CD4-positive, alpha-beta T cell (primary cell): Measurements from ENCODE around the gene GOLT1A. TPM values are rescaled to one million over a fixed set of nuclear protein-coding genes. Genes with fewer than 3 reads are reported as not detected.

ENCODE experiments used
- ATAC-seq: fragments of 200-7000 bp; cut with Tn5 transposase; one replicate; pipeline ENCODE4 v1.10.0; 2022; ENCODE audit warnings: mild to moderate bottlenecking; ENCODE audit not compliant: poor library complexity
- CTCF ChIA-PET: fragments of 350-600 bp; sonication (Branson Sonifier 250); formaldehyde crosslinking; loops from one replicate; lab custom pipeline; 2021; ENCODE audit warnings: antibody characterized with exemption, inconsistent platforms; lab: Charles Lee
- POLR2A ChIA-PET: fragments of 350-600 bp; sonication (Branson Sonifier 250); formaldehyde crosslinking; loops from one replicate; lab custom pipeline; 2021; ENCODE audit warnings: antibody characterized with exemption, inconsistent platforms; lab: Charles Lee
- DNase-seq, 14 experiments: peaks; one replicate each; pipeline ENCODE4 v3.0.0-alpha.2; 2013 to 2020; ENCODE audit warnings: mixed read lengths in 2 of 14
- H3K27ac ChIP-seq, 2 donors: one replicate each; pipeline versions ENCODE4 v1.5.1 to v1.7.0; 2013; ENCODE audit warnings: low read length in 2 of 2, low read depth in 1 of 2, mild to moderate bottlenecking in 1 of 2
- H3K27me3 ChIP-seq, 2 experiments: 1 replicate in 1 of 2; 2 replicates in 1 of 2; pipeline versions ENCODE4 v1.6.1 to v1.7.0; 2013; ENCODE audit warnings: low read length in 2 of 2, control low read depth in 1 of 2, mild to moderate bottlenecking in 1 of 2, moderate library complexity in 1 of 2; ENCODE audit not compliant: insufficient read depth in 2 of 2, control insufficient read depth in 1 of 2
- H3K36me3 ChIP-seq: one replicate; pipeline ENCODE4 v1.6.1; 2013; ENCODE audit warnings: low read length, control low read depth; ENCODE audit not compliant: insufficient read depth
- H3K4me1 ChIP-seq: one replicate; pipeline ENCODE4 v1.6.1; 2013; ENCODE audit warnings: low read length, control low read depth; ENCODE audit not compliant: insufficient read depth
- H3K4me3 ChIP-seq: one replicate; pipeline ENCODE4 v1.5.1; 2013; ENCODE audit warnings: mild to moderate bottlenecking, low read length, moderate library complexity
- H3K9me3 ChIP-seq, 2 experiments: 1 replicate in 1 of 2; 2 replicates in 1 of 2; pipeline versions ENCODE4 v1.6.1 to v1.7.0; 2013; ENCODE audit warnings: low read length in 2 of 2, mild to moderate bottlenecking in 2 of 2, control low read depth in 1 of 2, moderate library complexity in 1 of 2; ENCODE audit not compliant: control insufficient read depth in 1 of 2, insufficient read depth in 1 of 2
- H3K27ac Mint-ChIP-seq: one replicate; pipeline ENCODE4 v1.8.0; 2020; ENCODE audit warnings: mixed read lengths
- H3K27me3 Mint-ChIP-seq: one replicate; pipeline ENCODE4 v1.8.0; 2021; ENCODE audit warnings: mixed read lengths
- H3K36me3 Mint-ChIP-seq: one replicate; pipeline ENCODE4 v1.8.0; 2021; ENCODE audit warnings: low read depth, mixed read lengths
- H3K4me1 Mint-ChIP-seq: one replicate; pipeline ENCODE4 v1.8.0; 2021; ENCODE audit warnings: low read depth, mixed read lengths
- H3K4me3 Mint-ChIP-seq: one replicate; pipeline ENCODE4 v1.8.0; 2020; ENCODE audit warnings: mild to moderate bottlenecking, mixed read lengths
- H3K9me3 Mint-ChIP-seq: one replicate; pipeline ENCODE4 v1.8.0; 2020; ENCODE audit warnings: mixed read lengths
- CTCF ChIP-seq: fragments of 200-600 bp; IDR thresholded peaks from one replicate; pipeline ENCODE4 v1.8.0; 2022; ENCODE audit warnings: antibody characterized with exemption, mild to moderate bottlenecking
- intact Hi-C, 2 experiments: fragments of 100-400 bp; cut with DNase I in 1 of 2; cut with micrococcal nuclease in 1 of 2; formaldehyde crosslinking; loops; one replicate each; pipeline versions ENCODE4 v1.15.1 to v1.9.0; 2023 to 2025; cut with DNase I, micrococcal nuclease
- total RNA-seq, 174 experiments: library from RNA in 2 of 174; stranded (reverse) in 2 of 174; gene quantifications; one replicate each; pipeline ENCODE4 v1.2.3 and lab custom pipeline; 2021 to 2026

Gene GOLT1A
- total RNA-seq, 2 experiments from 2014 or later: 0.30 TPM; not detected in 1

- DNase-seq (peak in 1 of 14 experiments; percentile 22), ATAC-seq (peak; percentile 36)
- intact Hi-C loops: loop anchor here in 1 of 2 experiments (5.0 kb wide), 1 partner anchor 157 kb away; no protein-coding TSS in a partner anchor
- peaks cover 7% of the 10 kb centered on the region for H3K4me1 ChIP-seq
- no peaks in the 10 kb centered on the region for H3K36me3 ChIP-seq
- no peaks in the 10 kb centered on the region for H3K9me3 ChIP-seq
- peaks cover 5 to 9% of the 10 kb centered on the region in 2 experiments for H3K27me3 ChIP-seq
- TF ChIP-seq CTCF: no peak
- Mint-ChIP-seq H3K27ac (no peak overlapping the region), H3K36me3 (no peaks in the 10 kb centered on the region), H3K27me3 (peaks cover 59% of the 10 kb centered on the region), H3K4me1 (peaks cover 18% of the 10 kb centered on the region), H3K4me3 (no peak overlapping the region), H3K9me3 (no peaks in the 10 kb centered on the region)
- ChIA-PET CTCF (no interaction called here), POLR2A (no interaction called here)
- H3K4me3 ChIP-seq: no peak overlapping the region
- H3K27ac ChIP-seq: no peak overlapping the region
These were observed 8.8 kb downstream of the GOLT1A start for GRCh38 chr1:204204944-204205343.

- ATAC-seq: no peak
- H3K27ac ChIP-seq: no peak overlapping the region
- H3K9me3 Mint-ChIP-seq: no peaks in the 10 kb centered on the region
- peaks cover 7% of the 10 kb centered on the region for H3K4me1 ChIP-seq
- intact Hi-C loops: no loop called here
- H3K27ac Mint-ChIP-seq: no peak overlapping the region
- peaks cover 18% of the 10 kb centered on the region for H3K4me1 Mint-ChIP-seq
- no peaks in the 10 kb centered on the region for H3K36me3 Mint-ChIP-seq
- ChIA-PET CTCF (no interaction called here), POLR2A (no interaction called here)
- TF ChIP-seq CTCF: no peak
- H3K27me3 ChIP-seq: peaks cover 5 to 9% of the 10 kb centered on the region in 2 experiments
- H3K4me3 Mint-ChIP-seq: no peak overlapping the region
- H3K9me3 ChIP-seq: no peaks in the 10 kb centered on the region
- peaks cover 58% of the 10 kb centered on the region for H3K27me3 Mint-ChIP-seq
- H3K36me3 ChIP-seq: no peaks in the 10 kb centered on the region
- no peak for DNase-seq
- no peak overlapping the region for H3K4me3 ChIP-seq
These were observed 10.5 kb downstream of the GOLT1A start for GRCh38 chr1:204203206-204203767.

- Histone ChIP-seq H3K9me3 (no peaks in the 10 kb centered on the region), H3K4me1 (peaks cover 7% of the 10 kb centered on the region), H3K27me3 (peaks cover 5 to 9% of the 10 kb centered on the region in 2 experiments), H3K36me3 (no peaks in the 10 kb centered on the region), H3K27ac (no peak overlapping the region), H3K4me3 (no peak overlapping the region)
- ChIA-PET POLR2A (no interaction called here), CTCF (no interaction called here)
- Mint-ChIP-seq H3K9me3 (no peaks in the 10 kb centered on the region), H3K27me3 (peaks cover 55% of the 10 kb centered on the region), H3K27ac (no peak overlapping the region), H3K36me3 (no peaks in the 10 kb centered on the region), H3K4me1 (peaks cover 18% of the 10 kb centered on the region), H3K4me3 (no peak overlapping the region)
- DNase-seq (no peak), ATAC-seq (no peak)
- TF ChIP-seq CTCF: no peak
- intact Hi-C loops: no loop called here
These were observed 11.3 kb downstream of the GOLT1A start for GRCh38 chr1:204202481-204202880.
